ENCODE data around the gene HSP90B1.

DNA sequence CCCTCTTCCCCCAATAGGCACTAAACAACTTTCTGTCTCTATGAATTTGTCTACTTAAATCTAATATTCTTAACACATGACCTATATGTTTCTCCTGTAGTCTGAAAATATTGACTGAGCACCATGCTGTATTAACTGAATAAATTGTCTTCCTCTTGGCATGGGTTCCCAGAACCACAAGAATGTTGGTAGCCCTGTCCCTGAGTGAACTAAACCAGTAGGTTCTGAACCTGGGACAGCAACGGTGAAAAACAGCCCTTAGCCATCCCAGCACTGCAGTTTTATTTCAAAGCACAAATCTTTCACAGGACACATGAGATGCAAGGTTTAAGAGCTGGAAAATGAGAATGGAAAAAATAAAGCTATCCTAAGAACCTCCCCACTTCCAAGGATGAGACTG is 20.4 kb upstream of the HSP90B1 start:
- no peak for TF ChIP-seq ZNF157 (tag by site-specific recombination; IDR thresholded peaks at IDR 0.05)
- TF ChIP-seq TCF7L2 (IDR thresholded peaks at IDR 0.05; ENCODE audit: borderline replicate concordance, low read depth, low read length) = no peak
- TF ChIP-seq TRIM28 (IDR thresholded peaks at IDR 0.05; ENCODE audit: borderline replicate concordance, low read length) = no peak
- TF ChIP-seq ZFHX2 (tag by site-specific recombination; conservative IDR thresholded peaks at IDR 0.05) = no peak
- TF ChIP-seq KLF8 (tag by site-specific recombination; IDR thresholded peaks at IDR 0.05) = no peak
- TF ChIP-seq, protein P1, sequence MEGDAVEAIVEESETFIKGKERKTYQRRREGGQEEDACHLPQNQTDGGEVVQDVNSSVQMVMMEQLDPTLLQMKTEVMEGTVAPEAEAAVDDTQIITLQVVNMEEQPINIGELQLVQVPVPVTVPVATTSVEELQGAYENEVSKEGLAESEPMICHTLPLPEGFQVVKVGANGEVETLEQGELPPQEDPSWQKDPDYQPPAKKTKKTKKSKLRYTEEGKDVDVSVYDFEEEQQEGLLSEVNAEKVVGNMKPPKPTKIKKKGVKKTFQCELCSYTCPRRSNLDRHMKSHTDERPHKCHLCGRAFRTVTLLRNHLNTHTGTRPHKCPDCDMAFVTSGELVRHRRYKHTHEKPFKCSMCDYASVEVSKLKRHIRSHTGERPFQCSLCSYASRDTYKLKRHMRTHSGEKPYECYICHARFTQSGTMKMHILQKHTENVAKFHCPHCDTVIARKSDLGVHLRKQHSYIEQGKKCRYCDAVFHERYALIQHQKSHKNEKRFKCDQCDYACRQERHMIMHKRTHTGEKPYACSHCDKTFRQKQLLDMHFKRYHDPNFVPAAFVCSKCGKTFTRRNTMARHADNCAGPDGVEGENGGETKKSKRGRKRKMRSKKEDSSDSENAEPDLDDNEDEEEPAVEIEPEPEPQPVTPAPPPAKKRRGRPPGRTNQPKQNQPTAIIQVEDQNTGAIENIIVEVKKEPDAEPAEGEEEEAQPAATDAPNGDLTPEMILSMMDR (tag by site-specific recombination; IDR thresholded peaks at IDR 0.05) = no peak
- TF ChIP-seq MEIS1 (CRISPR knock-in tag; IDR thresholded peaks at IDR 0.05; ENCODE audit: borderline replicate concordance) = no peak
- TF ChIP-seq ZNF664 (tag by site-specific recombination; IDR thresholded peaks at IDR 0.05) = no peak
- TF ChIP-seq ZNF350 (tag by site-specific recombination; IDR thresholded peaks at IDR 0.05) = no peak
- no peak for TF ChIP-seq YY1 (tag by site-specific recombination; IDR thresholded peaks at IDR 0.05)
- TF ChIP-seq ZBTB26 (tag by site-specific recombination; optimal IDR thresholded peaks at IDR 0.05) = no peak
- TF ChIP-seq ZNF558 (tag by site-specific recombination; IDR thresholded peaks at IDR 0.05) = no peak
- TF ChIP-seq ZNF670 (tag by site-specific recombination; IDR thresholded peaks at IDR 0.05; ENCODE audit: low read depth) = no peak
- TF ChIP-seq ZNF777 (tag by site-specific recombination; IDR thresholded peaks at IDR 0.05; ENCODE audit: borderline replicate concordance) = no peak
